ENCODE measurements around the gene DPT.

Gene DPT

GRCh38 chr1:168697356-168698126 is 31.5 kb downstream of the DPT start:
- DNase-seq = no peak

- no peak for DNase-seq
These were observed 32.8 kb downstream of the DPT start for GRCh38 chr1:168696125-168696760.

GRCh38 chr1:168693872-168694238 is 35.2 kb downstream of the DPT start:
- no peak for DNase-seq

- DNase-seq = no peak
These were observed 35.7 kb downstream of the DPT start for GRCh38 chr1:168693197-168693871.

- no peak for DNase-seq
These were observed 36.5 kb downstream of the DPT start for GRCh38 chr1:168692472-168692871.

GRCh38 chr1:168691541-168691940 is 37.5 kb downstream of the DPT start:
- DNase-seq = no peak

GRCh38 chr1:168689726-168690602 is 39.0 kb downstream of the DPT start:
- DNase-seq = no peak

GRCh38 chr1:168689327-168689657 is 39.7 kb downstream of the DPT start:
- no peak for DNase-seq

GRCh38 chr1:168688644-168689326 is 40.2 kb downstream of the DPT start:
- DNase-seq = no peak

- DNase-seq = no peak
These were observed 41.2 kb downstream of the DPT start for GRCh38 chr1:168687816-168688215.

GRCh38 chr1:168686666-168687065 is 42.3 kb downstream of the DPT start:
- DNase-seq = no peak

GRCh38 chr1:168683871-168684270 is 45.1 kb downstream of the DPT start:
- no peak for DNase-seq

GRCh38 chr1:168676861-168677260 is 52.1 kb downstream of the DPT start:
- no peak for DNase-seq

GRCh38 chr1:168676029-168676812 is 52.8 kb downstream of the DPT start:
- no peak for DNase-seq

- DNase-seq = no peak
These were observed 54.9 kb downstream of the DPT start for GRCh38 chr1:168673974-168674683.

- DNase-seq = no peak
These were observed 56.7 kb downstream of the DPT start for GRCh38 chr1:168672278-168672677.

GRCh38 chr1:168671782-168672181 is 57.2 kb downstream of the DPT start:
- DNase-seq = no peak

- DNase-seq = no peak
These were observed 63.0 kb downstream of the DPT start for GRCh38 chr1:168665975-168666374.

- DNase-seq = no peak
These were observed 64.8 kb downstream of the DPT start for GRCh38 chr1:168664069-168664834.

- no peak for DNase-seq
These were observed 72.5 kb downstream of the DPT start for GRCh38 chr1:168656485-168656884.

All from CD4-positive, alpha-beta T cell treated with Interleukin-21 for 1 hour (primary cell).